HEK293T (cell line): ENCODE results near the gene LRRIQ3.
A peak's percentile ranks its signal among the peaks of the same experiment; 100 is the strongest.

Experiments used
- BHLHE40 ChIP-seq: fragments of 450-650 bp; IDR thresholded peaks from 2 replicates; pipeline ENCODE4 v1.6.1; 2016; ENCODE audit warnings: mild to moderate bottlenecking, moderate library complexity, borderline replicate concordance
- CTBP1 ChIP-seq: fragments of 450-650 bp; IDR thresholded peaks from 2 replicates; pipeline ENCODE4 v1.6.1; 2016; ENCODE audit warnings: borderline replicate concordance
- ELF4 ChIP-seq: fragments of 450-650 bp; IDR thresholded peaks from 2 replicates; pipeline ENCODE4 v1.6.1; 2017; ENCODE audit warnings: antibody characterized with exemption
- FOXK2 ChIP-seq: fragments of 450-650 bp; IDR thresholded peaks from 2 replicates; pipeline ENCODE4 v1.6.1; 2016; ENCODE audit warnings: mild to moderate bottlenecking
- FOXM1 ChIP-seq: fragments of 450-650 bp; IDR thresholded peaks from 2 replicates; pipeline ENCODE4 v1.6.1; 2017; ENCODE audit warnings: mild to moderate bottlenecking, borderline replicate concordance
- SP1 ChIP-seq: fragments of 450-650 bp; IDR thresholded peaks from 2 replicates; pipeline ENCODE4 v1.6.1; 2017
- SUZ12 ChIP-seq: fragments of 450-650 bp; IDR thresholded peaks from 2 replicates; pipeline ENCODE4 v1.6.1; 2016; ENCODE audit warnings: mild to moderate bottlenecking
- TARDBP ChIP-seq: fragments of 450-650 bp; IDR thresholded peaks from 2 replicates; pipeline ENCODE4 v1.6.1; 2016

DNA sequence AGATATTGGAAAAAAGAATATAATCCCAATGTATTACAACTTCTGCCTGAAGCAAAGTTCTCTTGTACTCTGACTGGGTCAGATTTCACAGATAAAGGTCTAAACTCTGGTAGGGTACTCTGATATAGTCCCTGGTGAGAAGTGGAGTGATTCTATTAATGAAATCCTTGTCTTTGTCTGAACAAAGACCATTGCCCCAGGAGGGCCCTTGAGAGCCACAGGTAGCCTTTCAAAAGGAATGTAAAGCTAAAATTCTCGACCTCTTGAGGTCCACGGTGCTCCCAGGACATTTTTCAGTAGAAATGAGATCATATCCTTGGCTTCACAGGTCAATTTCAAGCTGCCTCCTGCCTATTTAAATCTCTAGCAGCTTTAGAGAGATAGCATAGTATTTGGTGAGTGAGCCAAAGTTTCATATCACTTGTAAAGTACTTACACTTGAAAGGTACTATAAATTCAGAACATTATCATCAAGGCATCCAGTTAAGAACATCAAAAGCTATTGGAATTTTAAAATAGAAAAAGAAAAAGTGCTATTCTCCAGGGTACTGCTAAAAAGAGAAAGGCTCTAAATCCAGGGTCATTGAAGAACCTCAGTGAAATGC, 47.3 kb upstream of the LRRIQ3 start:
- no peak for TF ChIP-seq SUZ12
- TF ChIP-seq FOXK2 = no peak
- no peak for TF ChIP-seq FOXM1
- TF ChIP-seq CTBP1 = peak; percentile 66; the same call in 1 of the 2 replicates
- TF ChIP-seq TARDBP = no peak
- TF ChIP-seq SP1 = no peak
- no peak for TF ChIP-seq ELF4
- no peak for TF ChIP-seq BHLHE40
